Measurements from ENCODE around the gene KLLN.
"Not testable (repeated sequence)": the region's sequence is repeated elsewhere in the genome, so short reads cannot be mapped to it uniquely, and the experiment has no call there.

Gene KLLN

GRCh38 chr10:87866412-87866974 lies 3.2 kb upstream of the KLLN start:
- no peak for DNase-seq (ENCODE audit: low read depth)

GRCh38 chr10:87865241-87865881 lies 2.0 kb upstream of the KLLN start:
- no peak for DNase-seq (ENCODE audit: low read depth)

DNA sequence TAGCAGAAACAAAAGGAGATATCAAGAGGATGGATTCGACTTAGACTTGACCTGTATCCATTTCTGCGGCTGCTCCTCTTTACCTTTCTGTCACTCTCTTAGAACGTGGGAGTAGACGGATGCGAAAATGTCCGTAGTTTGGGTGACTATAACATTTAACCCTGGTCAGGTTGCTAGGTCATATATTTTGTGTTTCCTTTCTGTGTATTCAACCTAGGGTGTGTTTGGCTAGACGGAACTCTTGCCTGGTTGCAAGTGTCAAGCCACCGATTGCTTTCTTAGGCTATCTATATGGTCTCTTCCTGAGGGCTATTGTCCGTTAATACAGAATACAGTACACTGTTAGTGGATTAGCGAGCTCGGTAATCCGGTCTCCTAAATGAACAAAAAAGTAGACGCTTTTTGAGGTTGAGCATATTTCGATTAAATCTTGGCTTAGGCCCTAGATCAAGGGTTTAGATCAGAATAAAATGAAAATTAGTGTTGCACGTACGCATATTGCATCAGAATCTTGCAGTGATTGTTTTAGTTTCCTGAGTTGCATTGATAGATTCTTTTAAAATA lies 1.2 kb upstream of the KLLN start:
- no peak for DNase-seq (ENCODE audit: low read depth)

GRCh38 chr10:87863951-87864495 lies 690 bp upstream of the KLLN start:
- DNase-seq (ENCODE audit: low read depth): not testable (repeated sequence)

DNA sequence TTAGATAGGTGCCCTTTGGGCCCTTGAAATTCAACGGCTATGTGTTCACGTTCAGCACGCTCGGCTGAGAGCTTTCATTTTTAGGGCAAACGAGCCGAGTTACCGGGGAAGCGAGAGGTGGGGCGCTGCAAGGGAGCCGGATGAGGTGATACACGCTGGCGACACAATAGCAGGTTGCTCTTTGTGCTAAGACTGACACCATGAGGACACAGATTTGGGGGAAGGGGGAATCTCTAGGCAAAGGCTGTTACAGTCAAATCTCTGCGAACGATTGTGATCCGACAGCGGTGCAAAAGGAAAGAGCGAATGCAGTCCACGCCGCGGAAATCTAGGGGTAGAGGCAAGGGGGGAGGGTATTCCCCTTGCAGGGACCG lies 667 bp downstream of the KLLN start:
- DNase-seq (ENCODE audit: low read depth): no peak

- peak; percentile 99 for DNase-seq (ENCODE audit: low read depth)
Observed at GRCh38 chr10:87861953-87862678, 1.2 kb downstream of the KLLN start.

GRCh38 chr10:87861566-87861952 lies 1.8 kb downstream of the KLLN start:
- peak; percentile 92 for DNase-seq (ENCODE audit: low read depth)

DNA sequence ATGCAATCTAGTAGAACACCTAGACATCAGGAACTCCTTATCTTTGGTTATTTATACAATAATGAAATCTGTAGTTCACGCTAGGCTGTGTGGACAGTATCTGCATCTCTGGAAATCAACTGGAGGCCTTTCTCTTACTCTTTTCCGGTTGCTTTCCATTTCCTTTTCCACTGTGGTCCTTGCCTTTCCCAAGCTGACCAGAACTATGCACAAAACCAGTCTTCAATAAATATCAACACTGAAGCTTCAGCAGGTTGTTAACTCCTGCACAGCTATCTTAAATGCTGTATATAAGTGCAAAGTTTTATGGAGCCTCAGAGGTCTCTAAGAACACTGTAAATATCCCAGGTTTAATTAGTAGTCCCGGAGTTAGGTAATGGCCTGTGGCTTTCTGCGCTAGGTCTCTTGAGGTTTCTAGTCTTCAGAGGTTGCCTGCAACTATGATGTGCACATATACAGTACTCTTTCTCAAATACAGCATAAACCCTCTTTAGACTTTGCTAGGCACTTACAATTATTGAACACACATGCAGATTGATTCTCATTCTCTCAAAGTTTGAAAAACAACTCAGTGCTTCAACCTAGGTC lies 2.4 kb downstream of the KLLN start:
- DNase-seq (ENCODE audit: low read depth): no peak

GRCh38 chr10:87860156-87860795 lies 3.1 kb downstream of the KLLN start:
- peak; percentile 69 for DNase-seq (ENCODE audit: low read depth)

DNA sequence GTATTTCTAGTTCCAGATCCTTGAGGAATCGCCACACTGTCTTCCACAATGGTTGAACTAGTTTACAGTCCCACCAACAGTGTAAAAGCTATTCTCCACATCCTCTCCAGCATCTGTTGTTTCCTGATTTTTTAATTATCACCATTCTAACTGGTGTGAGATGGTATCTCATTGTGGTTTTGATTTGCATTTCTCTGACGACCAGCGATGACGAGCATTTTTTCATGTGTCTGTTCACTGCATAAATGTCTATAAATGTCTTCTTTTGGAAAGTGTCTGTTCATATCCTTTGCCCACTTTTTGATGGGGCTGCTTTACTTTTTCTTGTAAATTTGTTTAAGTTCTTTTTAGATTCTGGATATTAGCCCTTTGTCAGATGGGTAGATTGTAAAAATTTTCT lies 7.7 kb downstream of the KLLN start:
- DNase-seq (ENCODE audit: low read depth): not testable (repeated sequence)

DNA sequence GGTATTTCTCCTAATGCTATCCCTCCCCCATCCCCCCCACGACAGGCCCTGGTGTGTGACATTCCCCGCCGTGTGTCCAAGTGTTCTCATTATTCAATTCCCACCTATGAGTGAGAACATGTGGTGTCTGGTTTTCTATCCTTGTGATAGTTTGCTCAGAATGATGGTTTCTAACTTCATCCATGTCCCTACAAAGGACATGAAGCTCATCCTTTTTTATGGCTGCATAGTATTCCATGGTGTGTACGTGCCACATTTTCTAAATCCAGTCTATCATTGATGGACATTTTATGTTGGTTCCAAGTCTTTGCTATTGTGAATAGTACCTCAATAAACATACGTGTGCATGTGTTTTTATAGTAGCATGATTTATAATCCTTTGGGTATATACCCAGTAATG lies 8.1 kb downstream of the KLLN start:
- not testable (repeated sequence) for DNase-seq (ENCODE audit: low read depth)

- DNase-seq (ENCODE audit: low read depth): no peak
Observed at GRCh38 chr10:87852089-87852488, 11.2 kb downstream of the KLLN start.

GRCh38 chr10:87850742-87851205 lies 12.6 kb downstream of the KLLN start:
- DNase-seq (ENCODE audit: low read depth): peak; percentile 72

DNA sequence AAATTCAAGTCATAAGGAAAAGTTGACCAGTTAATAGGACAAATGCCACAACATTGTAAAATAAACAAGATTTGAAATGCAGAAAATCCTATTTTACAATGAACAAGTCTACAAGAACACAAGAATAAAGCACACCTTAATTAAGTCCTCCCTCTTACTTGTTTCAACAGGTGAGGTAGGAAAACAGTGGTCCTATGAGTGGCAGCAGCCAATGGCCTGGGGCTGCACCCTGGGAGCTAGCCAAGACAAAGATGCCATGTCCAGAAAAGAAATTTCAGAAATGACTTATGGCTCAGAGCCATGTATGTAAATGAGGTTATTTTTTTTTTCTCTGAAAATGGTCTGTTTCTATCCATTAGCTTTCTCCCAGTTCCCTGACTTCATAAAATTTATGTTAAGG lies 14.3 kb downstream of the KLLN start:
- no peak for DNase-seq (ENCODE audit: low read depth)

- no peak for DNase-seq (ENCODE audit: low read depth)
Observed at GRCh38 chr10:87847550-87847949, 15.8 kb downstream of the KLLN start.

- DNase-seq (ENCODE audit: low read depth): not testable (repeated sequence)
Observed at GRCh38 chr10:87846711-87847110, 16.6 kb downstream of the KLLN start.

- peak; percentile 87 for DNase-seq (ENCODE audit: low read depth)
Observed at GRCh38 chr10:87846023-87846422, 17.3 kb downstream of the KLLN start.

GRCh38 chr10:87845624-87845998 lies 17.7 kb downstream of the KLLN start:
- DNase-seq (ENCODE audit: low read depth): no peak

DNA sequence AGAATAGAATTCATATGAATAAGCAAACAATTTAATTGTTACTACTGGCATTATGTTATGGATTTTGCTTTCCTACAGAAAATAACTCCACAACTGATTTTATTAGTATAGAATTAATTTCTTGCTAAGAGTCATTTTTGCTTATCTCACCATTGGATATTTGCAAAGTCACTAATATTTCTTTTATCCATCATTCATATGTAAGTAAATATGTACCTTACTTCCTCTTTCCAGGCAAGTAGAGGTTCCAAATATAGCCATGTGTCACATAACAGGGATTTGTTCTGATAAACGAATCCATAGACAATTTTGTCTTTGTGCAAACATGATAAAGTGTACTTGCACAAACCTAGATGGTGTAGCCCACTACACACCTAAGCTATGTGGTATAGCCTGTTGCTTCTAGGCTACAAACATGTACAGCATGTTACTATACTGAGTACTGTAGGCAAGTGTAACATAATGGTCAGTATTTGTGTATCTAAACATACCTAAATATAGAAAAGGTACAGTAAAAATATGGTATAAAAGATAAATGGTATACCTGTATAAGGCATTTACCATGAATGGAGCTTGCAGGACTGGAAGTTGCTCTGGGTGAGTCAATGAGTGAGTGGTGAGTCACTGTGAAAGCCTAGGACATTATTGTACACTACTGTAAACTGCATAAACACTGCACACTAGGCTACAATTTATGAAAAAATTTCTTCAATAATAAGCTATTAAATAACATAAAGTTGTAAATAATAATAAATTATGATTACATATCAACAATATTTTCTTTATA lies 18.3 kb downstream of the KLLN start:
- DNase-seq (ENCODE audit: low read depth): peak; percentile 72

DNA sequence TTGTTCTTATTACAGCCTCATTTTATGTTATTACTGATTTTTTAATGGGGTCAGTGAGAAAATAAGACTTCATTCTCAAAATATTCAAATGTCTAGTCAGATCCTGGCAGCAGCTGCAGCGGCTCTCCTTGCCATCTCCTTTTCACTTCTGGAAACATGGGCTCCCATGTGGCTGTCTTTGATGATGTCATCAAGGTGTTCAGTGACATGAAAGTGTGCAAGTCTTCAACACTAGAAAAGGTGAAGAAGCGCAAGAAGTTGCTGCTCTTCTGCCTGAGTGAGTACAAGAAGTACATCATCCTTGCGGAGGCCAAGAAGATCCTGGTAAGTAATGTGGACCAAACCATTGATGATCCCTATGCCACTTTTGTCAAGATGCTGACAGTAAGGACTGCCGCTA lies 19.6 kb downstream of the KLLN start:
- DNase-seq (ENCODE audit: low read depth): no peak

Data from amniotic epithelial cell (primary cell).